Activated CD4-positive, alpha-beta T cell treated with anti-CD3 and anti-CD28 coated beads for 24 hours (primary cell): ENCODE data around the gene DNAJB14.
"Not testable (repeated sequence)": the region's sequence is repeated elsewhere in the genome, so short reads cannot be mapped to it uniquely, and the experiment has no call there.

Experiments
- DNase-seq, 2 donors: peaks; one replicate each; pipeline ENCODE4 v3.0.0-alpha.2; 2020; ENCODE audit warnings: low read depth in 2 of 2

DNAJB14 gene

DNA sequence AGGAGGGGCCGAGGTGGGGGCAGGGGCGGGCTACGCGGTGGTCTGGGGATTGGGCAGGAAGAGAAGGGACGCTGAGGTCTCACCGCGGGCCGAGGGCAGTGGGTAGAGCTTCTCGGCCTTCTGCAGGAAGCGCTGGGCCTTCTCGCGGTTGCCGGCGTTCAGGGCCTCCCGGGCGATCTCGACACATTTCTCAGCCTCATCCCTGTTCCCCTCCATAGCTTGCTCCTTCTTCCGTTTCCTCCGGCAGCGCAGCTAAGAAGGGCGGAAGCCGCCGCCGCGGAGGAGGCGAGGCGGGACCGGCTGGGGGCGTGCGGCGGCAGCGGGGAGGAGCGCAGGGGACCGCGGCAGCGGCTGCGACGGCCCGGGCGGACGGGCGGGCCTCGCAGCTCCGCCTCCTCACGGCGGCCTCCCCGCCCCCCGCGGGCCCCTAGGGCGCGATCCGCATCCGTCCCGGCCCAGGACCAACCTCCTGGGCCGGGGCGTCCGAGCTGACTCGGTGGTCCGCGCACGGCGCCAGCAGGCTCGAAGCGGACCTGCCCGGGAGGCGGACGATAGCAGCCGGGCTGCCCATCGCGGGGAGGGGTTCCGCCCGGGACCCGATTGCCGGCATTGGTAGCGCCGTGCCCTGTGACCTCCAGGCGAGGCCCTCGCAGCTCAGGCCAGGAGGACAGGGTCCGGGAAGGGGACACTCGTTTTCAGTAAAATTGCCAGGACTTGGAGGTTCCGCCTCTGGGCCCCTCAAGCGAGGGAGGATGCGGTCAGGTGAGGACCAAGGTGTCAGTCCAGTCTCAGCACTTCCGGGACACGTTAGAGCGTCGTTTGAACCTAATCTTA, at the start of gene DNAJB14:
DNAJB14 (minus strand) TSS at position 263 of the 834 bp plus-strand sequence; CDS start at position 216, 47 bp downstream.
- DNase-seq, result peak; percentile 70 to 72

DNA sequence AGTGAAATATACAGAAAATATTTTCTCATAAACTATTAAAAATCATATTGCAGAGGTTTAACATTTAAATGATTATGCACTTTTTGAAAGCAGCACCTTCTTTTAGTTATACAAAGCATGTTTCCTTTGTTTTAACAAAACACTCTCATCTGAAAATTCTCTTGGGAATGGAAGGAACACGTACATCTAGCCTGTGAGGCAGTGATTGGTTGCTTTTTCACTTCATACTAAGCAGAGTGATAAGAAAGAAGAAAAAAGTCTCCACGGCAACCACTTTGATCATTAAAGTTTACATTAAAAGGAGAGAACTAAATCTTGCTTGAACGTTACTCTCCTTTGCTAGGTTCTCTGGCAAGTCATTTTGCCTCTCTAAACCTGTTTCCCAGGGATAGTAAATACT, 45.3 kb upstream of the DNAJB14 start:
- DNase-seq, result no peak

DNA sequence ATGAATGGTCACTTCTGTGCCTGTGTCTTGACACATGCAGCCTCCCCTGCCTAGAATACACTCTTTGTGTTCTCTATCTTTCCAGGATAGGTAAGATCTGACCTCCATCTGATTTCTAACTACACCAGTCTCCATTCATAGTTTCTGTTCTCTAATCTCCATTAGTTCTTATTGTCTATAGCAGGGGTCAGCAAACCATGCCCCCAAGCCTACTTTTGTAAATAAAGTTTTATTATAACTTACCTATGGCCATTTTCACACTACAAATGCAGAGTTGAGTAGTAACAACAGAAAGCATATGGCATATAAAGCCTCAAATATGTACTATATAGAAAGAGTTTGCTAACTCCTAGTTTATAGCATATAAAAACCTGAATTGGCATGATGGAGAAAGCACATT, 41.3 kb upstream of the DNAJB14 start:
- no peak for DNase-seq

DNA sequence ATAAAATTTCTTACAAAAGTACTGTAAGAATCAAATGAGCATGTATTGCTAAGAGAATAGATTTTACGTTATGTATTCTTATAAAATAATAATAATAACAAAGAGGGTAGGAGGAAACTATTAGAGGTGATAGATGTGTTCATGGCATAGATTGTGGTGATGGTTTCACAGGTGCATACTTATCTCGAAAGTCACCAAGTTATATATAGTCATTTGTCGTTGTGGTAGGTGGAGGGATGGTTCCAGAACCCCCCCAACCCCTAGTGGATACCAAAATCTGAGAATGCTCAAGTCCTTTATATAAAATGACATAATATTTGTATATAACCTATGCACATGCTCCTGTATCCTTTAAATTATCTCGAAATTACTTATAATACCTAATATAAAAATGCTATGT, 40.4 kb upstream of the DNAJB14 start:
- DNase-seq, result no peak

DNA sequence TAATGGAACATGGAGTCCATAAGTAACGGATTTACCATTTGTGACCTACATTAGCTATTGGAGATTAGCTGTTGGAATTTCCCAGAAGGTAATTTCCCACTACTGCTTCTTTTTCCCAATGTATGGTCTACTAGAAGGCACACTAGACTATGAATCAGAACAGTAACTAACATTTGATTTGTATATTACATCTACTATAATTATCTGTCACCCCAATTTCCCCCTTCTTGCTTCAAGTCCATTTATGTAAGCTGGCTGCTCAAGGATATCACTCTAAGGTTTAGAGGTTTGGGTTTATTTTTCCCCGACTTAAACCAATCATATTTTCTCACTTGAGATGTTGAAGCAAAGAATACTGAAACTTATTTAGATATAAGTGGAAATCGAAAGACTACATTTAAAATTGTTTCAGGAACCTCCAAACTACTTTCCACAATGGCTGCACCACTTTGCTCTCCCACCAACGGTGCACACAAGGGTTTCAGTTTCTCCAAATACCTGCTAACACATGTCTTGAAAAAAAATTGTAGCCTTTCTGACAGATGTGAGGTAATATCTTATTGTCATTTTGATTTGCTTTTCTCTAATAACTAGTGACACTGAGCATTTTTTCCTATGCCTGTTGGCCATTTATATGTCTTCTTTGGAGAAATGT, 37.0 kb upstream of the DNAJB14 start:
- no peak for DNase-seq

DNA sequence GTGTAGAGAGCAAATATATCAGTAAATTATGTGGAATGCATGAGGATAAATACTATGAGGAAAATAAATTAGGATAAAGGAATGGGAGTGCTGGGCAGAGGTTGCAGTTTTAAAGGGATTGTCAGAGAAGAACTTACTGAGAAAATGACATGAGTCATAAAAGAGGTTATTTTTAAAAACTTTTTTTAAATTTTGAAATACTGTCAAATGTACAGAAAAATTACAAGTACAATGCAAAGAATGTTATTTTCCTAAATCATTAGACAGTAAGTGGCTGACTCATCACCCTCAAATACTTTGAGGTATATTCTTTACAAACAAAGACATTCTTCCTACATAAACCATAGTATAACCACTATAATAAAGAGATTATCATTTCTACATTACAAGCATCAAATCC, 33.5 kb upstream of the DNAJB14 start:
- no peak for DNase-seq

DNA sequence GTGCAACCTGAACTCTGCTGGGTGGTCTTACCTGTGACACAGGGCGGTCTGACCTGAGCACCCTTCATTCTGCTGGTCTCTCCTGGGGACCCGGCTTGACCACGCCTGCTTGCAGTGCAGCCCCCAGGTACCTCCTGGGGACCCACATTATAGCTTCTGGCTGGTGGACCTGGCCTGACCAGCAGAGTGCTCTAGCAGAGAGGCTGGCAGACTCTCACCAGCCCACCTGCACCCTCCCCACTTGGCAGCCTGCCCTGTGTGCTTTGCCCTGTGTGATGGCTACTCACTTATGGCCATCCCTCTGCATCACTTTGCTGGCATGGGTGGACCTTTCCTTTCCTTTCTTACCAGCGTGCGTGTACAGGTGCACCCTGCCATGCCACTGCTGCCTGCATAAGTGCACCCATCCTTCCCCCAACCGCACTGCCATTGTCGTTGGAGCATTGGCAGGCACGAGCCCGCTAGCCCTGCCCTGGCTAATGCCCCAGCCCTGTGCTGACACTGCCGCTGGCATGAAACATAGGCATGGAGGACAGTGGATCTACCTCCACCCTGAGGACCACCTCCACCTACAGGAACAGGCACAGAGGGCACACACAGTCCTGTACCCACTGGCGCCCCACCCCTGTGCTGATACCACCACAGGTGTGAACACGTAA, 25.2 kb upstream of the DNAJB14 start:
- no peak for DNase-seq

DNA sequence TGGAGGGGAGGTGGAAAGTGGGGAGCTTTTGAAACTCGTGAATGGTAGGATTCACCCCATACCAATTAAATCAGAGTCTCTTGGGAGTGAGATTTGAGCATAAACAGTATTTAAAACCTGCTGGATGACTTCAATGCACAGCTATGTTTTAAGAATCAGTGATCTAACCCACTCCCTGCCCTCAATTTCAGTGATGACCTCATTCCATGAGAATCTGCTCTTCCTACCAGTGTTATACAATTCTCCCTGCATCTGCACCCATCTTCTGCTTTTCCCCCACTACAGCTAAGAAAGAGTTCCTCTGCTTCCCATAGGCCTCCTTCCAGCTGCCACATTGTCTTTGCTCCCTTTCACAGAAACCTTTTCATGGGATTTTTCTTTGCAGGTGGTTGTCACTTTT, 21.9 kb upstream of the DNAJB14 start:
- DNase-seq, result no peak

DNA sequence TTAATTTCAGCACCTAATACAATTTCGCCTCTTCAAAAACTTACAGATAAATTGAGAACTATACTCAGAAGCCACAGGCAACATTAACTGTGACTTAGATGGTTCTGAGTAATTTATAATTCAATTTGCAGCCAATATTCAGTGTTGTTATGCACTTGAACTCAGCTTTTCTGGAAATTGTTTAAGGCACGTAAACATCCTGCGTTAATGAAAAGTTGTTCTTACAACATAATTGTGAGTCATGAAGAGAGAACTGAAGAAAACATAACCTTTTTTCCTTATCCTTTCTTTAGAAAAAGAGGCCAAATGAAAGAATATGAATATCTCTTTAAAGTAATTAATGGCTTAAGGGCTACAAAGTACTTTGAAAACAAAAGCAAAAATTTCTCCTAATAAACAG, 20.3 kb upstream of the DNAJB14 start:
- no peak for DNase-seq

DNA sequence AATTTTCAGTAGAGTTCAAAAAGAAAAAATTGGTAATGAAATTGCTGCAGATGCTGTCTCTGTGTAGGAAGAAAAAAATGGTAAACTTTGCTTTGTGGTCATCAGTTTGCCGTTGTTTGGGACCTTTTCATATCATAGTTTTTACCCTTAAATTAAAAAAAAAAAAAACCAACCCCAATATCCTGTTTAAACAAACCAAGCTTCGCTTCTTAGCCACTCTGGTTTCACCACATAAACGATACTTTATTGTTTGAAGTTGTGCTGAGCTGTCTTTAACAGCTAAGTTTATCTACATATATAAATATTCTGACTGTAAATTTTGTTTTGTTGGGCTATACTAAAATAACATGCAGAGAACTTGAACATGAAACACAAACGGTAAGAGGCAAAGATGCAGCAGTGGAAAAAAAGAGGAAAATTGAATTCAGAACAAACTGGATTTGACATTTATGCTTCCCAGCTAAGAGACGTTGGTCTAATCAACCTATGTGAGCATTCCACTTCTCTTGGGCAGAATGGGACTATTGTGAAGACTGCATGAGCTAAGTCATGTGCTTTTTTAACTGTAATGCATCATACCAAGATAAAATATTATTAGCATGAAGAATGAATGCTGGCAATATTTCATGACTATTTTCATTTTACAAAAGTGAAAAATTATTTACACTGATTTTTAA, 19.4 kb upstream of the DNAJB14 start:
- DNase-seq, result no peak

DNA sequence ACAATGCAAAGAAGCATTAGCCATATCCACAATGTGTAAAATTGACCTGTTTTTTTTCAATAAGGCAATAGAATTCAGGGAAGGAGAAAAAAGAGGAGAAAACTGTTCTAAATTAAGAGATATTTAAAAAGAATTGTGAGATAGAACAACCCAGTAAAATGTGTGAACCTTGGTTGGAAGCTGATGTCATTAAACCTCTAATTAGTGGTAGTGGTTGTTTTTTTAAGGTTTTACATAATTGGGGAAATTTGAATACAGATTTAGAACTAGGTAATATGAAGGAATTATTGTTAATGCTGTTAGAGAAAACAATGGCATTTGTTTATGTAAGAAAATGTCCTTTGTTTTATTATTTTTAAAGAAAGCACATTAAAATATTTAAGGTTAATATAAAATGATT, 18.8 kb upstream of the DNAJB14 start:
- DNase-seq, result no peak

DNA sequence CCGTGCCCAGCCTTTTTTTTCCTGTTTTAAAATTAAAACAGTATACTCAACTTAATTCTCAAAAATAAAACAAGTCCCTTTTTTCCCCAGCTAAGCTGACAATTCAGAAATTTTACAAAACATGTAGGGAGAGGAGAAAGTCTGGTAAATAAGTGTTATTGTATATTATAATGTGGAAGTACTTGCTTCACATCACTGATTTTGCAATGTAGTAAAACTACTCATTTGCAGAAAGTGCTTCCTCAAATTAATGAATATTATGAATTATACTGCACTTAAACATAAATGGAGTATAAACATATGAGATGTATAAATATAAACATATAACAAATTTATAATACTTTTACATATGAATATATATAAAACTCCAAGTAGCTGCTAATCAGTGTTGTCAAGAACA, 15.3 kb upstream of the DNAJB14 start:
- DNase-seq, result no peak

DNA sequence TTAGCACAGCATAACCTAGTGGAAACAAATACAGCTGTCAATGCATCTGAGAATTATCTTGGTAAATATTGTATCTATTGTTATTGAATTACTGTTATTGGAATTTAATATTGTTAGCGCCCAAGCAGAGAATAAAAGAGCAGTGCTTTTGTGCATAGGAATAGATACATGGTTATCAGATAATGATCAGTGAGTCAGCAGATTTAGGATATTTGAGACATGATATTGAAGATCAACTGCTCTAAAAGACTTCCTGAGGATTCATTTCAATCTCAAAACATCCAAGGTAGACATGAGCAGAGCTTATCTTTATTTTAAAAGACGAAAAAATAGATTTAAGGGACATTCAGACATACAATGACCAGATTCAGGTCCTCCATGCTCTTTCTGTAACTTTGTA, 14.2 kb upstream of the DNAJB14 start:
- no peak for DNase-seq

DNA sequence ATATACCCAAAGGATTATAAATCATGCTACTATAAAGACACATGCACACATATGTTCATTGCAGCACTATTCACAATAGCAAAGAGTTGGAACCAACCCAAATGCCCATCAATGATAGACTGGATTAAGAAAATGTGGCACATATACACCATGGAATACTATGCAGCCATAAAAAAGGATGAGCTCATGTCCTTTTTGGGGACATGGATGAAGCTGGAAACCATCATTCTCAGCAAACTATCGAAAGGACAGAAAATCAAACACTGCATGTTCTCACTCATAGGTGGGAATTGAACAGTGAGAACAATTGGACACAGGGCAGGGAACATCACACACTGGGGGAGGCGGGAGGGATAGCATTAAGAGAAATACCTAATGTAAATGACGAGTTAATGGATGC, 11.8 kb upstream of the DNAJB14 start:
- not testable (repeated sequence) for DNase-seq

DNA sequence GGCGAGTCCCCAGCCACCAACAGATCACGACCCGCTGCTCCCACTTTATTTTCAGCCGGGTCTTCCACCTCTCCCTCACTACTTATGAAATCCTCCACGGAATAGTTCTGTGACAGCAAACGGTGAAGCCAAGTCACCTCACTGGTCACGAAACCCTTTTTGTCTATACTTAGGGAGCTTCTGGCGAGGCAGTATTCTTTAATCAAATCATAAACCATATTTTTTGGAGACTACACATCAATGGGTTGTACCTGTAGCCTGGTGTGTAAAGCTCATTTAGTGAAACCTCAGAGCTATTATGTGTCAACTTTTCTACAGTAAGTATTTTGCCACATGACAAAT, 4.5 kb upstream of the DNAJB14 start:
- no peak for DNase-seq

DNA sequence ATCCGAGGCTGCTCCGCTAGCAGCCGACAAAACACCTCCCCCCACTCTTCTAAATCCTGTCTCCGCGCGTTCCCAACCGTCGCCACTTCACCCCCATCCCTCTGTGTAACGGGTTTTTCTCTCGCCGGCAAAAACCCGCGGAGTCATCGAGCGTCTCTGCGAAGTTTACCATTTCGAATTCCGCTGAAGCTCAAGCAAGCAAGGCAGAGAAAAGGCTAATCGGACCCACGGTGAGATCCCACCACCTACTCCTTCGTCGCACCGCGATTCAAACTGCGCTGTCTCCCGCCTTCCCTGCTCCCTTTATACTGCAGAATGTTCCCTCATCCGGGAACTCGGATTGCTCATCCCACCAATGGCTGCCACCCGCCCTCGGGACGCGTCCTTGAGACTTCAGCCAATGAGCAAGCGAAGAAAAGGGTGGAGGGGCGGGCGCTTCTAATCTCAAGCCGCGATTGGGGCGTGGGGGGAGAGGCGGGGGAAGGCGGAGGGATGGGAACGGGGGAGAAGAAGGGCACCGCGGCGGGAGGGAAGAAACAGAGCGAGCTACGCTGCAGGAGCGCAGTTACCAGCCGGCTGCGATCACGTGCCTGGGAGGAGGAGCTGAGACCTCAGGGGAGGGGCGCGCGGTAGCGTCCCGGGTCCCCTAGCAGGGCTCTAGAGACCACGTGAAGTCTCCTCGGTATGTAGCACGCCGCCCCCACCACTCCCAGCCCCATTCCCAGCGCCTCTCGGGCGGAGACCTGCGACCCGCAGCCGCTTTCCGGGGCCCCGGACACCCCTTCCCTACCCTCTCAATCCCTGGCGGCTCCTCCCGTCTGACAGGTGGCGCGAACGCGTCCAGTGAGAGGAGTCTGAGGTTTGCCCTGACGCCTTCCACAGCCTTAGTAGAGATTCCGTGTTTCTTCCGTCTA, 3.8 kb upstream of the DNAJB14 start, which contains the start of gene H2AZ1:
H2AZ1 (minus strand) TSS at position 277 of the 914 bp plus-strand sequence; CDS start at position 172, 105 bp downstream.
- DNase-seq, result peak; percentile 96

DNA sequence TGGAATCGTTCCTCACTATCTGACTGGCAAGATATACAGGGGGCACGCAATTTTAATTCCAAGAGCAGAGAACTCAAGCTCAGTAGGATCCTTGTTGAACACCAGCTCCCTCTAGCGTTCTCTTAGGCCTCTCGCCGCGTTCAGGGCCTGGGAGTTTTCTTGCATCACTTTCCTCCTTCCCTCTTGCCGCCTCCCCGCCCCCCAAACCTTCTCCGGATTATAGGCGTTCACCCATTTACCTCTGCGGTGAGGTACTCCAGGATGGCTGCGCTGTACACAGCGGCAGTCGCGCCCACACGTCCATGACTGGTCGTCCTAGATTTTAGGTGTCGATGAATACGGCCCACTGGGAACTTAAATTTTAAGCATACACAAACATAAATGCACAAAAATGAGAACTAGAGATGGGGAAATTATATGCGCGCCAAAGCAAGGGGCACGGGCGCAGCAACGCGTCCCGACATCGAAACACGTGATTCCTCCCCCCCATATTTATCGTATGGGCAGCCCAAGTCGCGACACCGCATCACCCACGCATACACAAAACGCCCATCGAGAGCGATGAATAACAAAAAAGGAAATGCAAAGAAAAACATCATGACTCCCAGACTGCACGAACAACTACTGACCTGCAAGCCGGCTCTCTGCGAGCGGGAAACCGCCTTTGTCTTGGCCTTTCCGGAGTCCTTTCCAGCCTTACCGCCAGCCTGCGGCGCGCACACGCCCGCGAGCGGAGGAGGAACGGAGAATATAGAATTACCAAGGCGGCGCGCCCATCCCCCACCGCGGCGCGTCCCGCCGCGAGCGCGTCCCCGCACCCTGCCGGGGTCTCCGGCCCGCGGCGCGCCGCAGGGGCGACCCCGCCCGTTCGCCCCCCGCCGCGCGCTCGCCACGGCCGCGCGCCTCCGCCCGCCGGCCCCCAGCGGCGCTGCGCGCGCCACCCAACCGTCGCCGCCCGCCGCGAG, 2.9 kb upstream of the DNAJB14 start:
- DNase-seq, result peak; percentile 85 to 92

DNA sequence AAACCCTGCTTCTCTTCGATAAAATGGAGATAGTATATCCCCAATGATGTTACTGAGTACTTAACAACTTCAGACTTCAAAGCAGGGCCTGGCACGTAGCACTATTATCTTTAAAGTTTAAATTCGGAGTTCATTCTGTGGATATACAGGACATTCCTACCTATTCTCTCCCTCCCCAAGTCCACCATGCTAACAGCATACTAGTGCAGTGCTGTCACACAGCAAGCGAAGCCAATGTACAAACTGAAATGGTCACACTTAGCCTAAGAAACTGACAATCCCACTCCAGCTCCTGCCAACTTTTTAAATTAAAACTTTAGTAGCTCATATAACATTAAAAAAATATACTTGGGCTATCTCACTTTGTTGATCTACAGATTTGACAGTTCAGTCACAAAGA, 1.2 kb upstream of the DNAJB14 start:
- no peak for DNase-seq

DNA sequence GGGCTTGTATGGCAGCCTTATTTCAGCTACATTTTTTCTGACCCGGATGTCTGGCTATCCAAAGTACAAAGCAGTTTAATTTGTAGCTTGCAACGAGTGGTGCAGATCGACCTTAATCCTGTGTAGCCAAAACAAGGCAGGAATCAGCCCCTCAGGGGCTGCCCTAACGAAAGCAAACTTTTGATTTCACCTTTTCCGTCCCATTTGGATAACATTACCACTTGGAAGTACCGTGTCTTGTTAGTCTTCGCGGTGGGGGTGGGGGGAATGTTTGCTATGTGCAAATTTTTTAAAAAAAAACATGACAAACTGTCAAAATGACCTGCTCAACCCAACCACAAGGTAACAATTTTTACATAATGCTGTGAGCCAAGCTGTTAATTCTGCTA, 766 bp upstream of the DNAJB14 start:
- no peak for DNase-seq
